HG02759 (cell line): Measurements from ENCODE around the gene RTF2.

Experiments
- ATAC-seq: cut with Tn5 transposase; IDR thresholded peaks from one replicate; pipeline ENCODE4 v1.9.1; 2021; ENCODE audit warnings: mild to moderate bottlenecking, moderate library complexity; ENCODE audit not compliant: unreplicated experiment

Gene RTF2, protein sequence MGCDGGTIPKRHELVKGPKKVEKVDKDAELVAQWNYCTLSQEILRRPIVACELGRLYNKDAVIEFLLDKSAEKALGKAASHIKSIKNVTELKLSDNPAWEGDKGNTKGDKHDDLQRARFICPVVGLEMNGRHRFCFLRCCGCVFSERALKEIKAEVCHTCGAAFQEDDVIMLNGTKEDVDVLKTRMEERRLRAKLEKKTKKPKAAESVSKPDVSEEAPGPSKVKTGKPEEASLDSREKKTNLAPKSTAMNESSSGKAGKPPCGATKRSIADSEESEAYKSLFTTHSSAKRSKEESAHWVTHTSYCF

GRCh38 chr20:56468316-56469076 is at the start of gene RTF2:
TSS of gene RTF2 (plus strand) at chr20:56468627. CDS start at chr20:56468698, 71 bp downstream.
- ATAC-seq: peak; percentile 99

DNA sequence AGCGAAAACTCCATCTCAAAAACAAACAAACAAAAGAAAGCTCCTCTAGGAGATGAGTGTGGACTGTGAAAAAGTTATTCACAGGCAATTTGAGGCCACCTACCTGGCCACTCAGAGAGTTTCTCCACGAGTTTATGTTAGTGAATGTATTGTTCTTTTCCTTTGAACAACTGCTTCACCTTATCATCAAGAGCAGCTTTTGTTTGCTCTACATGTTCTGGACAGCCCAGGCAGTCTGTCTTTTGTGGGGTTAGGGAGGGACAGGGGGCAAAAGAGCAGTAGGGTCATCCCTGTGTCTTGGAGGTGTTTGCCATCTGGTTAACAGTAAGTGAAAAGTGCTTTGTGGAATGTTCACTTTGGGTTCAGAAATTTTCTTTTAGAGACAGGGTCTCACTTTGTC is 48.4 kb upstream of the RTF2 start:
- ATAC-seq: no peak

- no peak for ATAC-seq
Measured at GRCh38 chr20:56420940-56421688, 47.3 kb upstream of the RTF2 start.

DNA sequence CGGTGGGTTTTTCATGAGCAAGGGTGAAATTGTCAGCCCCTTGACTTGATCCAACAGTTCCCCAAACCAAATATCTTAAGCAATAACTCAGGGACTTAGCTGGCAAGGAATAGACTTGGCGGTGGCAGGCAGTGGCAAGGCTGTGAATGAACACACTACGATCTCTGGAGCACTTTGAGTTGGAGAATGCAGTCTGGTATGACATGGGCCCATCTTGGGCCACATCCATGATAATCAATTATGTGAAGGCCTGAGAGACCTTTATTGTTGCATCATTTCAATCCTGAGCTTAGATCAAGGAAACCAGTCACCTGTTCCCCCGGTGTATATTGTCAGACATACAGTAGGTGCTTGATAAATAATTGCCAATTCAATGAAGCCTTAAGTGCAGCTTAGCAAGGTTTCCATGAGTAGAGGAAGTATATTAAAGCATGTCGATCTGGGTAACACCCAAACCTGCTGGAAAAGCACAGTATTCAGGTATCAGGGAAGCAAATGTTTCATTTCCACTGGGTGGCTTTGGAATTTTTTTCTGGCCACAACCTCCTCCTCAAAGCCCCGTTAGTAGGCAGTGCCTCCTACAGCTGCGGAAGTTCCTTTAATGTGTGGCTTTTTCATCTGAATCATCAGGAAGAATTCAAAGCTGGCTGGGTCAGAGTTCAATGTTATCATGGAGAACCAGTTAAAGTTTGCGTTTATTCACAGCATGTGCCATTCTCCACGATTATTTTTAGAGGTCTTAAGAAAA is 46.2 kb upstream of the RTF2 start:
- no peak for ATAC-seq

DNA sequence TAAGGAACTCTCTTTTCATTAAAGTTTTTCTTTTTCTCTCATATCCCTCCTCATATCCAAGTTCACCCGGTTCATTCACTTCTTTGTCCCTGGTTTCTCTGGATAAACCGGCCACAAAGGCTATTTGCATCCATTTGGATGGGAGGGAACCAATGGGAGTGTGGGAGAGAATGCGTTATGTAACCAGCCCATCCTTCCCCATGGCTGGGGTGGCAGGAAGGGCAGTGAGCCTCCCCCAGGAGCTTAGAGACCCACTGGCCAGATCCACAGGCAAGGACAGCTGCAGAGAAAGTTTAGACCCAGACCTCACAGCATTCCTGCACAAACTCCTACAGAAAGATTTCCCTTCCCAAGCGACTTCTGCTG is 45.6 kb upstream of the RTF2 start:
- ATAC-seq: no peak

- ATAC-seq: no peak
Measured at GRCh38 chr20:56423211-56423610, 45.2 kb upstream of the RTF2 start.

GRCh38 chr20:56423886-56424285 is 44.5 kb upstream of the RTF2 start:
- no peak for ATAC-seq

GRCh38 chr20:56424931-56425330 is 43.5 kb upstream of the RTF2 start:
- ATAC-seq: no peak

GRCh38 chr20:56426026-56426425 is 42.4 kb upstream of the RTF2 start:
- ATAC-seq: no peak

GRCh38 chr20:56426926-56427325 is 41.5 kb upstream of the RTF2 start:
- ATAC-seq: no peak

- ATAC-seq: no peak
Measured at GRCh38 chr20:56427797-56428196, 40.6 kb upstream of the RTF2 start.

DNA sequence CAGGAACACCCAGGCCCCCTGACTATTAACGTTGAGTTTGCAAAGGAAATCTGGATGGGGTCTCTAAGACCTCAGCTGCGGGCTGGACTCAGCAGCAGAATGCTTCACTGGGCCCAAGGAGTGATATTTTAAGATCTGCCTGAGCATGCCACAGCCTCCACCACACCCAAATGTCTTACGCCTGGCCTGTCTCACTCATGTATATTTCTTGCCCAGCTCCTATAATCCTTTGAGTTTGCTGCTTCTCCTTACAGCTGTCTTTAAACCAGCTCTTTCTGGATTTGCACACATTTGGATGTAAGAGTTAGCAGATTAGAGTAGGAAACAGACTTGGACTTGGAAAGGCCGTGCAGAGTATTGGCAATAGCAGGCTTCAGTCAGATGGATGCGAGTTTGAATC is 40.0 kb upstream of the RTF2 start:
- no peak for ATAC-seq

DNA sequence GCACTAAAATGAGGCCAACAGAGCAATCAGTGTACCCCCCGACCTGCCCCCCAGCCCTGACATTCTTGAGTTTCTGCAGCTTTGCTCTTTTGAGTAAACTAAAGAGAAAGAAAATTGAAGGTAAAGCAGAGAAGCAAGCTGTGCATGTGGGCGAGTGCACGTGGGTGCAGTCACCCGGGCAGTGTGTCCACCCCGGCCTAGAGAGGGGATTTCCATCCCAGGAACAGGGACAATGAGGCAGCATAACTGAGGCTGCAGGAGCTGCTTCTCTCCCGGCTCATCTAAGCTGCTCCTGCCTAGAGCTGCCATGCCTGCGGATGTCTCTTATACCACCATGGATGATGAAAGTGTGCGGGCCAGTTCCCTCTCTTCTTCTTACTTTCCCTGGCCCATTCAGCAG is 39.5 kb upstream of the RTF2 start:
- no peak for ATAC-seq

- ATAC-seq: no peak
Measured at GRCh38 chr20:56429502-56429901, 38.9 kb upstream of the RTF2 start.

DNA sequence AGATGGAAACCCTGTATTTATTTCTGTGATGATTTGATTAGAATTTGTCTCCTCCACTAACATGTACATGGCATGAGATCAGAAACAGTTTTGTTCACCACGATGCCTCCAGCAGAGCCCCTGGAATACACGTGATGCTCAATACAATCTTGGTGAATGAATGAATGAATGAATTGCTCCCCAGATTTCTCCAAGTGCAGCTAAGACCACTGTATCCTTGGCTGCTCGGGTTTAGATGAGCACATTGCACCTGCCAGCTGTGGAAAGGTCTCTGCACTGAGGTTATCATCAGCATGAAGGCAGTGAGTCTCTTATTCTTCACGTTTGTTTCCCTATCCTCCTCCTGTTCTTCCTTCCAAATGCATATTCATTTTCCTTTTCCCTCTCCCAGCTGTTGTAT is 38.5 kb upstream of the RTF2 start:
- ATAC-seq: no peak

DNA sequence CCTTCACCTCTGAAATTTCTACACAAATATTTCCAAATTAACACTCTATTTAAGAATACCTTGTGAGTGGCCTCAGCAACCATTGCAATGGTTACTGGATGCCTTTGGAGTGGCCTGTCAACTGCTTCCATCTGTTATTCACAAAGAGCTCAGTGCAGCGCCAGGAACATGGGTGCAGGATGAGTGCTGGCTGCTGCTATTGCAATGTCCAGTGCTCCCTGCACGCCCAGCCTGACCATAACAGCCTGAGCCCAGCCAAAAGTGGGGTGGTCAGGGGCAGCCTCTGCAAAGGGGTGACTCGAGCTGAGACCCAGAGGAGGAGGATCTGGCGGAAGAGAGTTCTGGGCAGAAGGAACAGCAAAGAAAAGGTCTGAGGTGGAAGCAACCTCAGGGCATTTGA is 38.0 kb upstream of the RTF2 start:
- no peak for ATAC-seq

GRCh38 chr20:56430957-56431356 is 37.5 kb upstream of the RTF2 start:
- ATAC-seq: no peak

DNA sequence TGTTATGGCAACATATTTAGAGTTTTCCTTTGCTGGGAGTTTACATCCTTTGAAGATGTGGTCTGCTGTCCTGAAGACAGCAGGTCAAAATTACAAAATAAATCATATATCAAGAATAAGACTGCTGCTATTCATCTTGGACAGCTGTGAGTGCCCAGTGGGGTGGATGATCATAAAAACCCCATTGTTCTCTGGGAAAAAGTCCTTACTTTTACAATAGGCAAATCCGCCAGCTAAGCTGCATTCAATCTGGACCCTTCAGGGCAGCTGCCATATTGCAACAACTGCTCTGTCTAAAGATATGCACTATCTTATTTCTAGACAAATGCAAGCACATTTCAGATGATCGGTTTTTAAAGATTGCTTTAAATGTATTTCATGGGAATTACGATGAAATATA is 37.0 kb upstream of the RTF2 start:
- ATAC-seq: no peak

DNA sequence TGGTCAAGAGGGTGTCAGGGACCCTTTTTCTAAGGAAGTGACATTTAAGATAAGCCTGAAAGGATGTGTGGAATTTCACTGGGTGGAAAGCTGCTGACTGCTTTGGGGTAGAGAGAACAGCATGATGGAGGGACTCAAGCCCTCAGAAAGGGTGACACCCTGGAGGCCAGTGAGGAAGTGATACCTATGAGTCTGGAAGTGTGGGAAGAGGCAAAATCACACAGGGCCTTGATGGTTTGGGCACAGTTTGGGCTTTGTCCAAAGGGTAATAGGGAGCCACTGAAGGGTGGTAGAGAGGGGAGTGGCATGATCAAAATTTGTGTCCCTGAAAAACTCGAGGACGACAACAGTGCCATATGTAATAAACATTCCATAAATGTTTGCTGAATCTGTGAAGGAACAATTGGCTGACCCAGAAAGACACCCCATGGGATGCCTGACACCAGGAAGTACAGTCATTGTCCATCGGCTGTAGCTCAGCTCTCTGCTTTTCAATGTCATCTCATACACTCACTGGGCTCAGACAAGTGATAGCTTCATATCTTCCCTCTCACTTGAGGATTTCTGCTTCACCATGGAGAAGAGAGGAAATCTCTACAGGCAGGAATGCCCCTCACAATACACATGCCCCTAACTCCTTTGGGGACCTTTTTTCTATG is 35.1 kb upstream of the RTF2 start:
- no peak for ATAC-seq

DNA sequence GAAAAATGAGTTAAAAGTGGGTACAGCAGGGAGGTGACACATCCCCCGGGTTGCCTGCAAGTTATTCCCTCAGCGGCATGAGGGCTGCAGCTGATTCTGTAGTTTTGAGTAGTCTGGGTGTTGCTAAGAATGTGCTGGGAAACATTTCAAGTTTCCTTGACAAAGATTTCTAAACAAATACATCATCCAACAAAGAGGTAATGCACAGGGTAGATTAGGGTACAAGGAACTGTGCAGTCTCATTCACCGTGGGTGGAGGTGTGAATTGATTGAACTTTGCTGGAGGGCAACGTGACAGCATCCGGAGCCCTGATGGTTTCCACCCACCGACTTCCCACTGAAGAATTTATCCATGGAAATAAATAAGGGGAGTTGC is 34.6 kb upstream of the RTF2 start:
- ATAC-seq: no peak
